Urinary bladder (tissue), 4 donors: Measurements from ENCODE around the gene PACS1. TPM values are rescaled to one million over a fixed set of nuclear protein-coding genes. Genes with fewer than 3 reads are reported as not detected.

Source experiments
- DNase-seq: peaks from one replicate; pipeline ENCODE4 v3.0.0-alpha.2; 2015; ENCODE audit errors: extremely low spot score
- H3K27ac ChIP-seq: one replicate; pipeline ENCODE4 v1.5.1; 2013; ENCODE audit warnings: low read depth, mild to moderate bottlenecking, moderate library complexity
- H3K36me3 ChIP-seq: one replicate; pipeline ENCODE4 v1.6.1; 2013; ENCODE audit warnings: mild to moderate bottlenecking, moderate library complexity; ENCODE audit not compliant: insufficient read depth
- H3K4me1 ChIP-seq: one replicate; pipeline ENCODE4 v1.6.1; 2013; ENCODE audit warnings: mild to moderate bottlenecking, moderate library complexity; ENCODE audit not compliant: insufficient read depth
- H3K4me3 ChIP-seq: one replicate; pipeline ENCODE4 v1.5.1; 2013; ENCODE audit warnings: low read depth, low read length
- WGBS: extraction: QIAGEN DNeasy Blood & Tissue Kit; methylation state at CpG from one replicate; pipeline ENCODE4 v1.1.7; 2013; 5-methylcytosine and 5-hydroxymethylcytosine counted together
- polyA plus RNA-seq: library from polyadenylated mRNA; stranded (reverse); fragments of 200-250 nt; gene quantifications from one replicate; pipeline ENCODE4 v1.2.3, GENCODE V29; 2013
- total RNA-seq: library from RNA; depleted of rRNA; stranded (reverse); fragments of >200 nt; gene quantifications from one replicate; pipeline ENCODE4 v1.2.3, GENCODE V29; 2014
- donor health status: healthy with polysubstance abuse.
- donor health status: healthy.

The PACS1 gene
- total and polyA plus RNA-seq, 2 donors: 41.3 to 42.3 TPM

GRCh38 chr11:66281001-66281400, 210.9 kb downstream of the PACS1 start:
- Histone ChIP-seq H3K27ac (no peak overlapping the region), H3K4me3 (no peak overlapping the region), H3K4me1 (no peaks in the 10 kb centered on the region), H3K36me3 (peaks cover 5% of the 10 kb centered on the region)
- no peak for DNase-seq
- WGBS: 77% methylated on average over 6 of the region's 6 CpGs

DNA sequence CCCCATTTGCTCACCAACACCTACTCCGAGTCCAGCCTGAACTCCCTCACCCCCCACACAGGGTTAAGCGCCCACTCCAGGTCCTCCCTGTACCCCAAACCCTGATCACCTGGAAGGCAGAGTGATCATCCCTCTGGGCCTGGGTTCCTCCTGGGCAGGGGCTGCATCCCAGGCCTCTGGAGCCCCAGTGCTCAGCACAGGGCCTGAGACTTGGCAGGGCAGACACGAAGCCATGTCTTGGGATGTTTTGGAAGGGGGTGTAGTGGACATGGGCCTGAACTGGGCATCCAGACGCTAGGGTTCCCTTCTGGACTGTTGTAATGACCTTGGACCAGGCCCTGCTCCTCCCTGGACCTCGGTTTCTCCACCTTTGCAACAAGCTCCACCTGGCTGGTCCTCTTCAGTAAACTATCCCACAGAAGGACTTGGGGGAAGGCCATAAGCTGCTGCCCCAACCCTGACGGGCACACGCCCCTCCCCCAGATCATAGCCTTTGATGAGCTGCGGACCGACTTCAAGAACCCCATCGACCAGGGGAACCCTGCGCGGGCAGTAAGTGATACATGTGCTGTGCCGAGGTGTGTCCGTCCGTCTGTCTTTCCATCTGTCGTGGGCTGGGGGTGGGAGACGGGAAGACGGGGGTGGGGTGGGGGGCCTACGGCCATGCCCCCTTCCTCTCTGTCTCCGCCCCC, 211.8 kb downstream of the PACS1 start:
- Histone ChIP-seq H3K4me1 (no peaks in the 10 kb centered on the region), H3K27ac (no peak overlapping the region), H3K4me3 (no peak overlapping the region), H3K36me3 (peaks cover 1% of the 10 kb centered on the region)
- 28% methylated on average over 20 of the region's 20 CpGs for WGBS
- DNase-seq: no peak

- Histone ChIP-seq H3K4me3 (no peak overlapping the region), H3K4me1 (no peaks in the 10 kb centered on the region), H3K27ac (no peak overlapping the region), H3K36me3 (peaks cover 1% of the 10 kb centered on the region)
- 15% methylated on average over 35 of the region's 35 CpGs for WGBS
- peak; percentile 80 for DNase-seq
Measured at GRCh38 chr11:66282468-66283455, 212.7 kb downstream of the PACS1 start.

DNA sequence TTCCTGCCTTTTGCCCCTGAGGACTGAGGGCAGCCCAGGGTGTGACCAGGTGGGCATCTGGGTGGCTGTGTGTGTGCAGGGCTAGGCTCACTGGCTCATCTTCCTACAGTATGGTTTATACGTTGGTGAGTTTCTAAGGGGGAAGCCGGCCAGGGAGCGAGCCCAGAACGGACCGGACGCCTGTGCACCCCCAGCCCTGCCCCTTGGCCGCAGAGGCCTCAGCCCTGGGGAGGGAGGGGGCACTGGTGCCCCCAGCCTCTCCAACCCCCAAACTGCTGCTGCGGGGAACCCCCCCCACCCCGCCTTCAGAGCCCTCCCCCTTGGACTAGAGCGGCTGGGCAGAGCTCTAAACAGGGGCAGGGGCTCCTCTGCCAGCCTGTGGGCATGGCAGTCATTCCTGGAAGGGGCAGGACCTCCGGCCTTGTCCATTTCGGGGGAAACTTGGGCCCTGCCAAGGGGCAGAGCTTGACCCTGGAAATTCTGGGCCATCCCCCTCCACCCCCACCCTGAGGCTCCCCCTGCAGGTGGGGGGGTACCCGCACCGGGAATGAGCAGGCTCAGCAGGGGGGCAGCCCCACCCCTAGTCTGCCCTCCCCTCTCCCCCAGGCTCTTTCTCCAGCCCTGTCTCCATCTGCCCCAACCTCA, 213.5 kb downstream of the PACS1 start:
- Histone ChIP-seq H3K4me1 (no peaks in the 10 kb centered on the region), H3K36me3 (peaks cover 1% of the 10 kb centered on the region), H3K27ac (no peak overlapping the region), H3K4me3 (no peak overlapping the region)
- WGBS: 75% methylated on average over 14 of the region's 14 CpGs
- DNase-seq: no peak

GRCh38 chr11:66284526-66285078, 214.5 kb downstream of the PACS1 start:
- Histone ChIP-seq H3K27ac (no peak overlapping the region), H3K4me3 (no peak overlapping the region), H3K4me1 (no peaks in the 10 kb centered on the region), H3K36me3 (peaks cover 1% of the 10 kb centered on the region)
- WGBS: 92% methylated on average over 16 of the region's 16 CpGs
- no peak for DNase-seq

DNA sequence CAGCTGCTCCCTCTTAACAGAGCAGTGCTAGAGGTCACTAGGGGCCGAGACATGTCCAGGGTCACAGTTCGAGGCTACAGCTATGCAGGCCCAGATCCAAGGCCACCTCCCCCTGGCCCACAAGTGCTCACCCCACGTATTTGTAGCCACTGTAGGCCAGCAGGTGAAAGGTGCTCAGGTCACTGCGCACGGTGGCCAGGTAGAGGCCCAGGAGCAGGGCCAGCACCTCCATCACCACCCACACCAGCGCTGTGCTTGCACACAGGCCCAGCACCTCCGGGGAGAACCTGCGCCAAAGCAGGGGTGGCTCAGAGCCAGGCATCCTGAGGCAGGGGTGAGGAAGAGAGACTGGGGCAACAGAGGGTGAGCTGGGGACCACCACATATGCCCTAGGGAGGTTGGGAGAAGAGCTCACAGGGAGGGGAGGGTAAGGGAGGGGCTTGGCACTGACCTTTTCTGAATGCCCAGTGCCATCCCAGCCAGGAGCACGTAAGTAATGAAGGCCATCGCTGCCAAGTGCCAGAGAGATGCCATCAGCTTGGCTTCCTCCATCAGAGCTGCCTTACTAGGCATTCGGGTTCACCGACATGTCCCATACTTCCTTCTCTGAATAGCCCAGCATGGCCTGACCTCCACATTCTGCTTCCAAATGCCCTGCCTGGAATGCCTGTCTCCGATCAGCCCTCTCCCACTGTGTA, 215.3 kb downstream of the PACS1 start:
- no peak overlapping the region for H3K4me3 ChIP-seq

DNA sequence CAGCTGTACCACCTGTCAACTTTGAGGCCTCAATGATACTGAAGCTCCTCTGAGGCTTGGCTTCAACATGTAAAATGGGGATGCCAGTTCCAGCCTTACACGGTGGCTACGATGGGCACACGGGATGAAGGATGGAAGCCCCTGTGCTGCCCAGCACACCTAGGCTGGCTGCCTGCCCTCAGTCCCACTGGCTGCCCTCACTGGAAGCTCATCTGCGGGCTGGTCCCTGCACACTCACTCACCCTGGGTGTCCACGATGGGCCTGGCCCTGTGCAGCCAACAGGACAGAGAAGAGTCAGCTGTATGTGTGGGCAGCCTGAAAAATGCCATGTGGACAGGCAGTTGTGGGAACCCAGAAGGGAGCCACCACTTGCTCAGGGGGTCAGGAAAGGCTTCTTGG, 216.6 kb downstream of the PACS1 start:
- no peak overlapping the region for H3K4me3 ChIP-seq
- peaks cover 1% of the 10 kb centered on the region for H3K36me3 ChIP-seq
- H3K4me1 ChIP-seq: no peaks in the 10 kb centered on the region
- 84% methylated on average over 5 of the region's 5 CpGs for WGBS
- H3K27ac ChIP-seq: no peak overlapping the region
- DNase-seq: no peak

More for the DNA sequence above, 215.3 kb downstream of the PACS1 start:
- WGBS: 87% methylated on average over 13 of the region's 13 CpGs
- H3K4me1 ChIP-seq: no peaks in the 10 kb centered on the region
- no peak for DNase-seq
- H3K36me3 ChIP-seq: peaks cover 1% of the 10 kb centered on the region
- no peak overlapping the region for H3K27ac ChIP-seq

DNA sequence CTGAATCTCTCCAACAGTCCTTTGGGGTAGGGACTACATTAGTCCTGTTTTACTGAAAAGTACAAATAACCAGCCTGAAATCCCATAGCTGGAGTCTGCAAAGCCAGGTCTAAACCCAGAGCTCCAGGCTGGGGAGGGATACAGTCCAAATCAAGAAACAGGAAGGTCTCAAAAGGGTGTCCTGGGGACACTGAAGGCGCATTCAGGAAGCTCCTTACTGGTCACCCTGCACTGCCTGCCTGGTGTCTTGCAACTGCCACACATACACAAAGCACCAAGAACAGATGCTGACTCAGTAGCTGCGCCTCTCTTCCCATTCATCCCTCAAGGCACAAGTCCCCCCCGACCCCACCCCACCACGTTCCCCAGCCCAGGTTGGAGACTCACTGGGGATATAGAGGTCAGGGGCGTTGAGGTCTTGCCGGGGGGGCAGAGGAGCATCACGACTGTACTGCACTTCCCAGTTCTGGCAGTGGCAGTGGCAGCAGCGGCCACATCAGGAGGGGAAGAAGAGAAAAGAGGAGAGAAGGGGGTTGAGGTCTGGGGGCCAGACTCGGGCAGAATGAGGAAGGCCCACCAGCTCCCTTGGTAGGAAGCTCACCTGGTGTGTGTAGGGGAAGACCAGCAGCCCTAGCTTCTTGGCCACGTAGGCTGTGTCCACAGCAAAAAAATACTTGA, 217.3 kb downstream of the PACS1 start:
- H3K4me3 ChIP-seq: no peak overlapping the region
- H3K36me3 ChIP-seq: peaks cover 1% of the 10 kb centered on the region
- no peak for DNase-seq
- no peaks in the 10 kb centered on the region for H3K4me1 ChIP-seq
- 70% methylated on average over 10 of the region's 10 CpGs for WGBS
- H3K27ac ChIP-seq: no peak overlapping the region

GRCh38 chr11:66287889-66288670, 218.0 kb downstream of the PACS1 start:
- no peak for DNase-seq
- peak overlapping the region; percentile 59 for H3K4me3 ChIP-seq
- peaks cover 1% of the 10 kb centered on the region for H3K36me3 ChIP-seq
- 33% methylated on average over 20 of the region's 20 CpGs for WGBS
- H3K27ac ChIP-seq: no peak overlapping the region
- no peaks in the 10 kb centered on the region for H3K4me1 ChIP-seq

- WGBS: under 1% methylated on average over 87 of the region's 87 CpGs
- Histone ChIP-seq H3K27ac (peak within 1 kb of the TSS; percentile 97), H3K36me3 (peaks cover 1% of the 10 kb centered on the region), H3K4me3 (peak within 1 kb of the TSS; percentile 59), H3K4me1 (no peaks in the 10 kb centered on the region)
- DNase-seq: peak; percentile 99
Measured at GRCh38 chr11:66288671-66289547, 218.8 kb downstream of the PACS1 start, which contains the start of gene YIF1A. TSS of gene YIF1A (minus strand) at chr11:66289143. CDS start at chr11:66288985, 158 bp downstream.
